ENCODE data around the gene COMMD1. TPM values are rescaled to one million over a fixed set of nuclear protein-coding genes. Genes with fewer than 3 reads are reported as not detected.

The COMMD1 gene
- total RNA-seq, 2 experiments from 2014 or later, result 11.5 to 13.2 TPM

GRCh38 chr2:62177392-62178049 lies 272.0 kb downstream of the COMMD1 start:
- no peak for TF ChIP-seq CTCF (IDR thresholded peaks at IDR 0.05)
- Histone ChIP-seq H3K27me3 (ENCODE audit: control insufficient read depth in 1 of 2, insufficient read depth in 2 of 2, low read length in 2 of 2) (no peaks in the 10 kb centered on the region), H3K36me3 (ENCODE audit: insufficient read depth, low read length) (no peaks in the 10 kb centered on the region), H3K4me1 (ENCODE audit: insufficient read depth, low read length) (no peaks in the 10 kb centered on the region), H3K9me3 (ENCODE audit: control insufficient read depth in 1 of 2, insufficient read depth in 1 of 2, low read length in 2 of 2) (no peaks in the 10 kb centered on the region), H3K27ac (ENCODE audit: low read depth in 1 of 2, low read length in 2 of 2) (no peak overlapping the region), H3K4me3 (ENCODE audit: low read length) (no peak overlapping the region)
- CTCF ChIA-PET, result no interaction called here
- Mint-ChIP-seq H3K36me3 (ENCODE audit: low read depth) (no peaks in the 10 kb centered on the region), H3K27ac (no peak overlapping the region), H3K4me1 (ENCODE audit: low read depth) (peaks cover 13% of the 10 kb centered on the region), H3K9me3 (no peaks in the 10 kb centered on the region), H3K4me3 (no peak overlapping the region), H3K27me3 (no peaks in the 10 kb centered on the region)
- ATAC-seq (ENCODE audit: poor library complexity), result no peak
- intact Hi-C loops (cut with DNase I, micrococcal nuclease), result loop anchor here in 1 of 2 experiments (10.0 kb wide), 1 partner anchor 227 kb away; no protein-coding TSS in a partner anchor
- POLR2A ChIA-PET, result no interaction called here
- DNase-seq, result no peak

- H3K9me3 Mint-ChIP-seq, result no peaks in the 10 kb centered on the region
- H3K27me3 Mint-ChIP-seq, result no peaks in the 10 kb centered on the region
- H3K4me1 Mint-ChIP-seq (ENCODE audit: low read depth), result peaks cover 13% of the 10 kb centered on the region
- H3K4me3 Mint-ChIP-seq, result no peak overlapping the region
- H3K36me3 Mint-ChIP-seq (ENCODE audit: low read depth), result no peaks in the 10 kb centered on the region
- no peaks in the 10 kb centered on the region for H3K4me1 ChIP-seq (ENCODE audit: insufficient read depth, low read length)
- H3K36me3 ChIP-seq (ENCODE audit: insufficient read depth, low read length), result no peaks in the 10 kb centered on the region
- ChIA-PET POLR2A (no interaction called here), CTCF (no interaction called here)
- intact Hi-C loops (cut with DNase I, micrococcal nuclease), result loop anchor here in 1 of 2 experiments (10.0 kb wide), 1 partner anchor 226 kb away; no protein-coding TSS in a partner anchor
- H3K27ac Mint-ChIP-seq, result no peak overlapping the region
- no peaks in the 10 kb centered on the region for H3K27me3 ChIP-seq (ENCODE audit: control insufficient read depth in 1 of 2, insufficient read depth in 2 of 2, low read length in 2 of 2)
- DNase-seq, result no peak
- H3K27ac ChIP-seq (ENCODE audit: low read depth in 1 of 2, low read length in 2 of 2), result no peak overlapping the region
- TF ChIP-seq CTCF (IDR thresholded peaks at IDR 0.05), result no peak
- no peaks in the 10 kb centered on the region for H3K9me3 ChIP-seq (ENCODE audit: control insufficient read depth in 1 of 2, insufficient read depth in 1 of 2, low read length in 2 of 2)
- ATAC-seq (ENCODE audit: poor library complexity), result no peak
- H3K4me3 ChIP-seq (ENCODE audit: low read length), result no peak overlapping the region
Measured at GRCh38 chr2:62178741-62179271, 273.3 kb downstream of the COMMD1 start.

DNA sequence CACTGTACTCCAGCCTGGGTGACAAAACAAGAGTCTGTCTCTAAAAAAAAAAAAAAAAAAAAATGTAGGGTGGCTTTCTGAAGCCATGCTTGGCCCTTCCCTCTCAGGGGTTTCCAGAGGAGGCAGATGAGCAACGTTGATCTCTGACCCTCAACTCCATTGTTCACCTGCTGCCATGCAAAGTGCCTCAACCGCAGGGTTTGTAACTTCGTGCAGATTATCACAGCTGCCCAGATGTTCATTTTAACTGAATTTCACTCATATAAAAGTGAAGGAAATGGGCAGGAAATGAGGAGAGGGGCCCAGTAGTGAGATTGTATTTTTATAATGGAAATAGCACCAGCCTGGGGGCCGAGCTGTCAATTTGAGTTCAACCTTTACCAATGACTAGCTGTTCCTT lies 275.5 kb downstream of the COMMD1 start:
- ChIA-PET POLR2A (no interaction called here), CTCF (no interaction called here)
- intact Hi-C loops (cut with DNase I, micrococcal nuclease), result no loop called here
- Mint-ChIP-seq H3K36me3 (ENCODE audit: low read depth) (no peaks in the 10 kb centered on the region), H3K9me3 (no peaks in the 10 kb centered on the region), H3K4me1 (ENCODE audit: low read depth) (peaks cover 13% of the 10 kb centered on the region), H3K27ac (no peak overlapping the region), H3K4me3 (no peak overlapping the region), H3K27me3 (no peaks in the 10 kb centered on the region)
- H3K9me3 ChIP-seq (ENCODE audit: control insufficient read depth in 1 of 2, insufficient read depth in 1 of 2, low read length in 2 of 2), result no peaks in the 10 kb centered on the region
- TF ChIP-seq CTCF (IDR thresholded peaks at IDR 0.05), result no peak
- no peaks in the 10 kb centered on the region for H3K36me3 ChIP-seq (ENCODE audit: insufficient read depth, low read length)
- H3K27ac ChIP-seq (ENCODE audit: low read depth in 1 of 2, low read length in 2 of 2), result no peak overlapping the region
- H3K4me3 ChIP-seq (ENCODE audit: low read length), result no peak overlapping the region
- H3K4me1 ChIP-seq (ENCODE audit: insufficient read depth, low read length), result no peaks in the 10 kb centered on the region
- ATAC-seq (ENCODE audit: poor library complexity) (no peak), DNase-seq (no peak)
- H3K27me3 ChIP-seq (ENCODE audit: control insufficient read depth in 1 of 2, insufficient read depth in 2 of 2, low read length in 2 of 2), result no peaks in the 10 kb centered on the region
